ENCODE measurements around the gene PSMB5. TPM values are rescaled to one million over a fixed set of nuclear protein-coding genes. Genes with fewer than 3 reads are reported as not detected.

The PSMB5 gene
- 293 to 335 TPM (median 321 TPM) in 5 replicates for total RNA-seq (2022; extraction: Qiagen RNA extraction)

GRCh38 chr14:23034498-23035302 is at the start of gene PSMB5:
Gene PSMB5 (minus strand): TSS chr14:23034900. CDS start chr14:23034881, 19 bp downstream.

GRCh38 chr14:23056956-23057756 is 22.5 kb upstream of the PSMB5 start, which contains the start of gene CDH24:
Gene CDH24 (minus strand): TSS chr14:23057520. CDS start chr14:23055733, 1,787 bp downstream.

GRCh38 chr14:23042162-23042965 is 7.7 kb upstream of the PSMB5 start, which contains the start of gene PSMB11:
Gene PSMB11 (plus strand): TSS chr14:23042212. CDS start chr14:23042226, 14 bp downstream.

GRCh38 chr14:23009939-23010726 is 24.6 kb downstream of the PSMB5 start, which contains the start of gene C14orf93:
Gene C14orf93 (minus strand): TSS chr14:23010143. CDS start chr14:22999023, 11,120 bp downstream.

GRCh38 chr14:22982477-22983245 is 52.0 kb downstream of the PSMB5 start, which contains the start of gene AJUBA:
Gene AJUBA (minus strand): TSS chr14:22982551. CDS start chr14:22982266, 285 bp downstream.

Other genes starting within 250 kb of the PSMB5 start
- gene SLC7A7, start 219.5 kb downstream of the PSMB5 start, total RNA-seq (2022; extraction: Qiagen RNA extraction), result 12.6 to 19.5 TPM (median 15.3 TPM) in 5 replicates
- 125 to 231 TPM (median 198 TPM) in 5 replicates for gene MRPL52, start 205.0 kb downstream of the PSMB5 start, total RNA-seq (2022; extraction: Qiagen RNA extraction)
- gene MMP14, start 198.3 kb downstream of the PSMB5 start, total RNA-seq (2022; extraction: Qiagen RNA extraction), result 0.51 to 0.69 TPM (median 0.68 TPM) in 5 replicates
- gene LRP10, start 163.2 kb downstream of the PSMB5 start, total RNA-seq (2022; extraction: Qiagen RNA extraction), result 58.5 to 90.1 TPM (median 82.3 TPM) in 5 replicates
- 0.30 to 0.50 TPM (median 0.44 TPM) in 5 replicates for gene REM2, start 151.7 kb downstream of the PSMB5 start, total RNA-seq (2022; extraction: Qiagen RNA extraction)
- gene RBM23, start 115.8 kb downstream of the PSMB5 start, total RNA-seq (2022; extraction: Qiagen RNA extraction), result 62.1 to 70.9 TPM (median 63.9 TPM) in 5 replicates
- gene PRMT5, start 105.5 kb downstream of the PSMB5 start, total RNA-seq (2022; extraction: Qiagen RNA extraction), result 105 to 136 TPM (median 107 TPM) in 5 replicates
- 33.3 to 40.0 TPM (median 36.3 TPM) in 5 replicates for gene HAUS4, start 77.8 kb downstream of the PSMB5 start, total RNA-seq (2022; extraction: Qiagen RNA extraction)
- gene AJUBA, start 52.3 kb downstream of the PSMB5 start, total RNA-seq (2022; extraction: Qiagen RNA extraction), result 35.7 to 49.4 TPM (median 39.5 TPM) in 5 replicates
- 2.9 to 3.8 TPM (median 3.7 TPM) in 5 replicates for gene C14orf93, start 24.8 kb downstream of the PSMB5 start, total RNA-seq (2022; extraction: Qiagen RNA extraction)
- not detected in 5 replicates for gene PSMB11, start 7.3 kb upstream of the PSMB5 start, total RNA-seq (2022; extraction: Qiagen RNA extraction)
- gene CDH24, start 22.6 kb upstream of the PSMB5 start, total RNA-seq (2022; extraction: Qiagen RNA extraction), result 3.0 to 5.9 TPM (median 5.2 TPM) in 5 replicates
- 98.4 to 109 TPM (median 104 TPM) in 5 replicates for gene ACIN1, start 60.2 kb upstream of the PSMB5 start, total RNA-seq (2022; extraction: Qiagen RNA extraction)
- 85.2 to 110 TPM (median 105 TPM) in 5 replicates for gene C14orf119, start 60.6 kb upstream of the PSMB5 start, total RNA-seq (2022; extraction: Qiagen RNA extraction)
- gene CIROP, start 70.1 kb upstream of the PSMB5 start, total RNA-seq (2022; extraction: Qiagen RNA extraction), result not detected in 5 replicates
- not detected in 5 replicates for gene CEBPE, start 84.4 kb upstream of the PSMB5 start, total RNA-seq (2022; extraction: Qiagen RNA extraction)
- 0.47 to 0.73 TPM (median 0.55 TPM) in 5 replicates for gene SLC7A8, start 148.8 kb upstream of the PSMB5 start, total RNA-seq (2022; extraction: Qiagen RNA extraction)
- gene RNF212B, start 203.0 kb upstream of the PSMB5 start, total RNA-seq (2022; extraction: Qiagen RNA extraction), result not detected in 5 replicates

All from A549 treated with CORT108297 at 1 μM for 4 hours (cell line).